Heart left ventricle (tissue), 16 donors: ENCODE data around the gene ETF1. TPM values are rescaled to one million over a fixed set of nuclear protein-coding genes. Genes with fewer than 3 reads are reported as not detected.

ENCODE experiments used
- ATAC-seq, 4 donors: fragments of 200-7000 bp; cut with Tn5 transposase; one replicate each; pipeline ENCODE4 v1.9.1; 2020 to 2022; ENCODE audit warnings: moderate library complexity in 4 of 4, mild to moderate bottlenecking in 3 of 4, moderate number of reproducible peaks in 1 of 4
- DNase-seq, 5 donors: peaks; one replicate each; pipeline ENCODE4 v3.0.0-alpha.2; 2020
- H3K27ac ChIP-seq, 12 donors: fragments of 200-600 bp; sonication (generic) in 4 of 12; one replicate each; pipeline versions ENCODE4 v1.5.0 to v1.8.0; 2016 to 2022; ENCODE audit warnings: mild to moderate bottlenecking in 2 of 12
- H3K27me3 ChIP-seq, 9 donors: fragments of 200-600 bp; sonication (generic) in 2 of 9; one replicate each; pipeline versions ENCODE4 v1.5.1 to v1.8.0; 2016 to 2022; ENCODE audit warnings: mild to moderate bottlenecking in 3 of 9
- H3K36me3 ChIP-seq, 9 donors: fragments of 200-600 bp; sonication (generic) in 2 of 9; one replicate each; pipeline versions ENCODE4 v1.5.0 to v1.8.0; 2018 to 2022; ENCODE audit warnings: mild to moderate bottlenecking in 2 of 9
- H3K4me1 ChIP-seq, 12 donors: fragments of 200-600 bp; sonication (generic) in 4 of 12; one replicate each; pipeline versions ENCODE4 v1.5.0 to v1.8.0; 2016 to 2022; ENCODE audit warnings: mild to moderate bottlenecking in 3 of 12
- H3K4me3 ChIP-seq, 12 donors: fragments of 200-600 bp; sonication (generic) in 4 of 12; one replicate each; pipeline versions ENCODE4 v1.5.0 to v1.8.0; 2017 to 2022; ENCODE audit warnings: mild to moderate bottlenecking in 9 of 12, moderate library complexity in 4 of 12
- H3K9me3 ChIP-seq, 12 donors: fragments of 200-600 bp; sonication (generic) in 4 of 12; one replicate each; pipeline versions ENCODE4 v1.5.0 to v1.8.0; 2016 to 2022; ENCODE audit warnings: mild to moderate bottlenecking in 1 of 12
- CTCF ChIP-seq, 12 donors: fragments of 200-600 bp; sonication (generic) in 4 of 12; IDR thresholded peaks; one replicate each; pipeline versions ENCODE4 v1.5.0 to v1.8.0; 2018 to 2022; ENCODE audit warnings: antibody characterized with exemption in 12 of 12, mild to moderate bottlenecking in 5 of 12
- POLR2A ChIP-seq, 2 donors: fragments of 450-650 bp; IDR thresholded peaks; one replicate each; pipeline ENCODE4 v1.6.1; 2017; ENCODE audit warnings: antibody characterized with exemption in 2 of 2, mild to moderate bottlenecking in 2 of 2, moderate library complexity in 2 of 2
- WGBS, 4 donors: extraction: QIAGEN DNeasy Blood & Tissue Kit in 2 of 4; methylation state at CpG; one replicate each; pipeline versions ENCODE4 v1.1.5 to v1.1.7; 2013 to 2018; 5-methylcytosine and 5-hydroxymethylcytosine counted together
- intact Hi-C, 10 donors: fragments of 100-400 bp; cut with DNase I; formaldehyde crosslinking; loops; one replicate each; pipeline versions ENCODE4 v1.11.1 to v1.14.2; 2022
- polyA plus RNA-seq, 2 donors: library from polyadenylated mRNA; stranded (reverse); fragments of 200-250 nt; gene quantifications; one replicate each; pipeline ENCODE4 v1.2.3, GENCODE V29; 2013
- total RNA-seq, 9 donors: library from RNA; depleted of rRNA in 2 of 9; stranded (reverse); fragments of >200 nt in 2 of 9; fragmentation: NEBNext Ultra II Directional in 3 of 9; extraction: Animal tissue kit (Norgen Biotek cat#: 25700) in 3 of 9; gene quantifications; one replicate each; pipeline versions ENCODE4 v1.1.0 to v1.2.4, GENCODE V29; 2016 to 2023
- donor health status: ischemic (EF 13 %, LVEDD 7.1; RV severe dilation, severe dysfunction).
- donor health status: healthy with polysubstance abuse.
- donor health status: DM: no; HTN: yes; CAD: no.
- donor health status: DM: no; HTN: no; CAD: no.
- donor health status: ischemic (EF 25% LVEDD 6.9; RV normal size, moderate dysfunction).
- donor health status: ischemic (EF 25% LVEDD 5.7; RV mildly dilated, moderate dysfunction).
- donor health status: healthy.
- donor health status: DM: yes; HTN: yes; CAD: no.
- donor health status: ischemic (EF 35%, LVEDD 5.7; RV mildly dilated, moderate dysfunction).
- donor health status: nonischemic (EF 11% LVEDD 7.7; RV severe dilation, severe dysfunction).
- donor health status: DM: yes; HTN: yes; CAD: no.
- donor health status: PGD.
- donor health status: ischemic (EF 29% LVEDD 5.4; RV normal size, mild dysfunction).
- donor health status: nonischemic (EF 23%, LVEDD 6.1; RV moderate dilation, normal function).

The ETF1 gene
- total and polyA plus RNA-seq, 11 donors = 19.0 to 116 (median 81.8) TPM

GRCh38 chr5:138533973-138534941, 8.8 kb downstream of the ETF1 start:
- intact Hi-C loops = no loop called here
- ATAC-seq = no peak
- peaks cover 0 to 38% (median 0%) of the 10 kb centered on the region in 9 donors for H3K36me3 ChIP-seq
- 80 to 84% (median 82%) methylated on average over 5 of the region's 5 CpGs for WGBS, 4 donors
- no peaks in the 10 kb centered on the region for H3K9me3 ChIP-seq
- TF ChIP-seq POLR2A (IDR thresholded peaks at IDR 0.05) (no peak), CTCF (IDR thresholded peaks at IDR 0.05) (no peak)
- no peak for DNase-seq
- no peak overlapping the region for H3K27ac ChIP-seq
- no peak overlapping the region for H3K4me3 ChIP-seq
- no peaks in the 10 kb centered on the region for H3K27me3 ChIP-seq
- H3K4me1 ChIP-seq = peaks cover 0 to 38% (median 20%) of the 10 kb centered on the region in 12 donors

- no peak overlapping the region for H3K4me3 ChIP-seq
- no peaks in the 10 kb centered on the region for H3K9me3 ChIP-seq
- no peak overlapping the region for H3K27ac ChIP-seq
- H3K4me1 ChIP-seq = peaks cover 0 to 29% (median 7%) of the 10 kb centered on the region in 12 donors
- intact Hi-C loops = no loop called here
- WGBS, 4 donors = 95 to 98% (median 96%) methylated on average over 8 of the region's 8 CpGs
- H3K36me3 ChIP-seq = peaks cover 0 to 53% (median 0%) of the 10 kb centered on the region in 9 donors
- ATAC-seq = no peak
- TF ChIP-seq POLR2A (IDR thresholded peaks at IDR 0.05) (no peak), CTCF (IDR thresholded peaks at IDR 0.05) (no peak)
- H3K27me3 ChIP-seq = no peaks in the 10 kb centered on the region
- no peak for DNase-seq
These were observed 13.2 kb downstream of the ETF1 start for GRCh38 chr5:138529812-138530211.

- no peak for DNase-seq
- no peak overlapping the region for H3K27ac ChIP-seq
- H3K4me1 ChIP-seq = peaks cover 0 to 25% (median 7%) of the 10 kb centered on the region in 12 donors
- H3K9me3 ChIP-seq = no peaks in the 10 kb centered on the region
- intact Hi-C loops = no loop called here
- ATAC-seq = no peak
- H3K27me3 ChIP-seq = no peaks in the 10 kb centered on the region
- TF ChIP-seq CTCF (IDR thresholded peaks at IDR 0.05) (no peak), POLR2A (IDR thresholded peaks at IDR 0.05) (no peak)
- peaks cover 0 to 46% (median 0%) of the 10 kb centered on the region in 9 donors for H3K36me3 ChIP-seq
- 81 to 84% (median 83%) methylated on average over 7 of the region's 7 CpGs for WGBS, 4 donors
- no peak overlapping the region for H3K4me3 ChIP-seq
These were observed 14.1 kb downstream of the ETF1 start for GRCh38 chr5:138528744-138529469.

GRCh38 chr5:138528208-138528607, 14.8 kb downstream of the ETF1 start:
- intact Hi-C loops = no loop called here

More at GRCh38 chr5:138528208-138528607, 14.8 kb downstream of the ETF1 start:
- no peak overlapping the region for H3K27ac ChIP-seq
- no peak for ATAC-seq
- peaks cover 0 to 39% (median 0%) of the 10 kb centered on the region in 9 donors for H3K36me3 ChIP-seq
- TF ChIP-seq CTCF (IDR thresholded peaks at IDR 0.05) = no peak
- no peak for TF ChIP-seq POLR2A (IDR thresholded peaks at IDR 0.05)
- no peaks in the 10 kb centered on the region for H3K9me3 ChIP-seq
- H3K27me3 ChIP-seq = no peaks in the 10 kb centered on the region
- no peak overlapping the region for H3K4me3 ChIP-seq
- peaks cover 0 to 25% (median 7%) of the 10 kb centered on the region in 12 donors for H3K4me1 ChIP-seq
- DNase-seq = no peak
- 57 to 75% (median 68%) methylated on average over 1 of the region's 1 CpG for WGBS, 4 donors
